CD4-positive, CD25-positive, alpha-beta regulatory T cell (primary cell): ENCODE measurements around the gene ARHGAP1. TPM values are rescaled to one million over a fixed set of nuclear protein-coding genes. Genes with fewer than 3 reads are reported as not detected.
A peak's percentile ranks its signal among the peaks of the same experiment; 100 is the strongest.

ENCODE experiments used
- ATAC-seq, 2 donors: fragments of 150-1000 bp; cut with Tn5 transposase; one replicate each; pipeline ENCODE4 v1.10.0; 2021; ENCODE audit warnings: low read depth in 2 of 2, moderate number of reproducible peaks in 2 of 2, moderate library complexity in 1 of 2
- DNase-seq, 3 donors: peaks; one replicate each; pipeline versions ENCODE4 v3.0.0 to v3.0.0-alpha.2; 2012 to 2022; ENCODE audit warnings: mixed read lengths in 1 of 3
- H3K27ac ChIP-seq: one replicate; pipeline ENCODE4 v1.7.0; 2013; ENCODE audit warnings: mild to moderate bottlenecking, low read length; ENCODE audit not compliant: insufficient read depth, poor library complexity, severe bottlenecking
- H3K27me3 ChIP-seq: one replicate; pipeline ENCODE4 v1.7.0; 2013; ENCODE audit warnings: low read length; ENCODE audit not compliant: control insufficient read depth, insufficient read depth
- H3K36me3 ChIP-seq: one replicate; pipeline ENCODE4 v1.7.0; 2013; ENCODE audit warnings: mild to moderate bottlenecking, low read length, moderate library complexity; ENCODE audit not compliant: control insufficient read depth, insufficient read depth
- H3K4me1 ChIP-seq: 2 replicates; pipeline ENCODE4 v1.7.0; 2013; ENCODE audit warnings: mild to moderate bottlenecking, low read length; ENCODE audit not compliant: insufficient read depth, control insufficient read depth, poor library complexity, severe bottlenecking
- H3K4me3 ChIP-seq: one replicate; pipeline ENCODE4 v1.7.0; 2013; ENCODE audit warnings: low read depth, mild to moderate bottlenecking, low read length, moderate library complexity
- H3K9me3 ChIP-seq, 2 experiments: 1 replicate in 1 of 2; 2 replicates in 1 of 2; pipeline ENCODE4 v1.7.0; 2013; ENCODE audit warnings: low read length in 2 of 2, mild to moderate bottlenecking in 1 of 2, moderate library complexity in 1 of 2; ENCODE audit not compliant: control insufficient read depth in 2 of 2
- H3K27ac Mint-ChIP-seq, 3 donors: one replicate each; pipeline ENCODE4 v1.8.0; 2020 to 2022; ENCODE audit warnings: mild to moderate bottlenecking in 3 of 3, mixed read lengths in 3 of 3, moderate library complexity in 2 of 3
- H3K27me3 Mint-ChIP-seq: one replicate; pipeline ENCODE4 v1.8.0; 2022; ENCODE audit warnings: mild to moderate bottlenecking, mixed read lengths
- H3K36me3 Mint-ChIP-seq: one replicate; pipeline ENCODE4 v1.8.0; 2020; ENCODE audit warnings: mixed read lengths
- H3K4me1 Mint-ChIP-seq, 4 donors: one replicate each; pipeline ENCODE4 v1.8.0; 2020 to 2022; ENCODE audit warnings: mixed read lengths in 4 of 4, mild to moderate bottlenecking in 1 of 4
- H3K4me3 Mint-ChIP-seq, 4 donors: one replicate each; pipeline ENCODE4 v1.8.0; 2020 to 2022; ENCODE audit warnings: mild to moderate bottlenecking in 4 of 4, mixed read lengths in 4 of 4, moderate library complexity in 3 of 4
- H3K9me3 Mint-ChIP-seq, 7 donors: one replicate each; pipeline ENCODE4 v1.8.0; 2020 to 2022; ENCODE audit warnings: mixed read lengths in 7 of 7, mild to moderate bottlenecking in 3 of 7, moderate library complexity in 2 of 7
- polyA plus RNA-seq, 4 donors: library from polyadenylated mRNA; unstranded; fragments of 300-500 nt; fragmentation: Illumina TruSeq; gene quantifications; one replicate each; pipeline ENCODE4 v1.2.3, GENCODE V29; 2021
- total RNA-seq: library from RNA; stranded (reverse); gene quantifications from one replicate; pipeline ENCODE4 v1.2.3, GENCODE V29; 2022

Gene ARHGAP1
- total and polyA plus RNA-seq, 5 donors from 2014 or later, result 46.6 to 72.5 (median 52.4) TPM

GRCh38 chr11:46667043-46667481, 33.4 kb downstream of the ARHGAP1 start:
- Mint-ChIP-seq H3K9me3 (no peaks in the 10 kb centered on the region), H3K36me3 (peaks cover 64% of the 10 kb centered on the region), H3K4me1 (peaks cover 4 to 31% (median 21%) of the 10 kb centered on the region in 4 donors), H3K4me3 (no peak overlapping the region), H3K27me3 (no peaks in the 10 kb centered on the region), H3K27ac (peak overlapping the region in 1 of 3 donors; percentile 78)
- no peaks in the 10 kb centered on the region for H3K27me3 ChIP-seq
- no peaks in the 10 kb centered on the region for H3K9me3 ChIP-seq
- no peak overlapping the region for H3K27ac ChIP-seq
- ATAC-seq, result no peak
- no peak for DNase-seq
- peaks cover 26% of the 10 kb centered on the region for H3K4me1 ChIP-seq
- H3K36me3 ChIP-seq, result peaks cover 85% of the 10 kb centered on the region
- no peak overlapping the region for H3K4me3 ChIP-seq

GRCh38 chr11:46666516-46666915, 33.9 kb downstream of the ARHGAP1 start:
- Mint-ChIP-seq H3K4me1 (peaks cover 4 to 26% (median 17%) of the 10 kb centered on the region in 4 donors), H3K9me3 (no peaks in the 10 kb centered on the region), H3K27me3 (no peaks in the 10 kb centered on the region), H3K27ac (peak overlapping the region in 1 of 3 donors; percentile 78), H3K4me3 (no peak overlapping the region), H3K36me3 (peaks cover 60% of the 10 kb centered on the region)
- DNase-seq, result no peak
- no peaks in the 10 kb centered on the region for H3K27me3 ChIP-seq
- H3K27ac ChIP-seq, result no peak overlapping the region
- H3K36me3 ChIP-seq, result peaks cover 87% of the 10 kb centered on the region
- H3K4me1 ChIP-seq, result peaks cover 20% of the 10 kb centered on the region
- H3K9me3 ChIP-seq, result no peaks in the 10 kb centered on the region
- no peak overlapping the region for H3K4me3 ChIP-seq
- no peak for ATAC-seq

GRCh38 chr11:46665356-46665755, 35.1 kb downstream of the ARHGAP1 start:
- no peak overlapping the region for H3K27ac Mint-ChIP-seq
- H3K9me3 ChIP-seq, result no peaks in the 10 kb centered on the region
- H3K9me3 Mint-ChIP-seq, result no peaks in the 10 kb centered on the region
- H3K36me3 Mint-ChIP-seq, result peaks cover 54% of the 10 kb centered on the region
- DNase-seq, result no peak
- H3K4me1 ChIP-seq, result peaks cover 9% of the 10 kb centered on the region
- ATAC-seq, result no peak
- H3K27me3 ChIP-seq, result no peaks in the 10 kb centered on the region
- H3K4me1 Mint-ChIP-seq, result peaks cover 0 to 15% (median 9%) of the 10 kb centered on the region in 4 donors
- no peak overlapping the region for H3K4me3 Mint-ChIP-seq
- H3K27ac ChIP-seq, result no peak overlapping the region
- no peak overlapping the region for H3K4me3 ChIP-seq
- no peaks in the 10 kb centered on the region for H3K27me3 Mint-ChIP-seq
- peaks cover 83% of the 10 kb centered on the region for H3K36me3 ChIP-seq

GRCh38 chr11:46664612-46665011, 35.8 kb downstream of the ARHGAP1 start:
- Mint-ChIP-seq H3K4me3 (no peak overlapping the region), H3K27ac (peak overlapping the region in 2 of 3 donors; percentile 63 to 76), H3K4me1 (peaks cover 0 to 9% (median 5%) of the 10 kb centered on the region in 4 donors), H3K36me3 (peaks cover 57% of the 10 kb centered on the region), H3K27me3 (no peaks in the 10 kb centered on the region), H3K9me3 (no peaks in the 10 kb centered on the region)
- DNase-seq, result no peak
- ATAC-seq, result no peak
- no peak overlapping the region for H3K4me3 ChIP-seq
- H3K36me3 ChIP-seq, result peaks cover 84% of the 10 kb centered on the region
- peaks cover 1% of the 10 kb centered on the region for H3K4me1 ChIP-seq
- no peak overlapping the region for H3K27ac ChIP-seq
- no peaks in the 10 kb centered on the region for H3K27me3 ChIP-seq
- H3K9me3 ChIP-seq, result no peaks in the 10 kb centered on the region

GRCh38 chr11:46663277-46663940, 37.0 kb downstream of the ARHGAP1 start:
- ATAC-seq, result no peak

GRCh38 chr11:46662366-46662765, 38.1 kb downstream of the ARHGAP1 start:
- ATAC-seq, result no peak
- Mint-ChIP-seq H3K27ac (peak overlapping the region in 1 of 3 donors; percentile 41), H3K36me3 (peaks cover 52% of the 10 kb centered on the region)

More at GRCh38 chr11:46663277-46663940, 37.0 kb downstream of the ARHGAP1 start:
- no peak for DNase-seq
- no peaks in the 10 kb centered on the region for H3K9me3 ChIP-seq
- H3K36me3 ChIP-seq, result peaks cover 83% of the 10 kb centered on the region
- H3K4me1 ChIP-seq, result no peaks in the 10 kb centered on the region
- Mint-ChIP-seq H3K4me1 (peaks cover 0 to 2% (median 0%) of the 10 kb centered on the region in 4 donors), H3K27me3 (no peaks in the 10 kb centered on the region), H3K4me3 (no peak overlapping the region), H3K9me3 (no peaks in the 10 kb centered on the region), H3K36me3 (peaks cover 54% of the 10 kb centered on the region), H3K27ac (no peak overlapping the region)
- no peak overlapping the region for H3K4me3 ChIP-seq
- H3K27me3 ChIP-seq, result no peaks in the 10 kb centered on the region
- no peak overlapping the region for H3K27ac ChIP-seq

GRCh38 chr11:46661836-46662235, 38.6 kb downstream of the ARHGAP1 start:
- peak overlapping the region in 1 of 3 donors; percentile 41 for H3K27ac Mint-ChIP-seq
- H3K27me3 Mint-ChIP-seq, result no peaks in the 10 kb centered on the region
- ATAC-seq (no peak), DNase-seq (no peak)
- H3K9me3 Mint-ChIP-seq, result no peaks in the 10 kb centered on the region
- no peaks in the 10 kb centered on the region for H3K27me3 ChIP-seq
- H3K4me1 ChIP-seq, result no peaks in the 10 kb centered on the region
- no peak overlapping the region for H3K4me3 ChIP-seq
- no peak overlapping the region for H3K4me3 Mint-ChIP-seq
- H3K27ac ChIP-seq, result no peak overlapping the region
- peaks cover 0 to 2% (median 0%) of the 10 kb centered on the region in 4 donors for H3K4me1 Mint-ChIP-seq
- peaks cover 83% of the 10 kb centered on the region for H3K36me3 ChIP-seq
- H3K36me3 Mint-ChIP-seq, result peaks cover 54% of the 10 kb centered on the region
- H3K9me3 ChIP-seq, result no peaks in the 10 kb centered on the region

More at GRCh38 chr11:46662366-46662765, 38.1 kb downstream of the ARHGAP1 start:
- no peak overlapping the region for H3K27ac ChIP-seq
- no peak overlapping the region for H3K4me3 ChIP-seq
- no peaks in the 10 kb centered on the region for H3K4me1 ChIP-seq
- DNase-seq, result no peak
- H3K4me3 Mint-ChIP-seq, result no peak overlapping the region
- no peaks in the 10 kb centered on the region for H3K27me3 Mint-ChIP-seq
- peaks cover 0 to 2% (median 0%) of the 10 kb centered on the region in 4 donors for H3K4me1 Mint-ChIP-seq
- H3K36me3 ChIP-seq, result peaks cover 83% of the 10 kb centered on the region
- no peaks in the 10 kb centered on the region for H3K9me3 Mint-ChIP-seq
- no peaks in the 10 kb centered on the region for H3K27me3 ChIP-seq
- no peaks in the 10 kb centered on the region for H3K9me3 ChIP-seq

GRCh38 chr11:46659908-46660307, 40.5 kb downstream of the ARHGAP1 start:
- no peaks in the 10 kb centered on the region for H3K9me3 ChIP-seq
- peak overlapping the region in 1 of 3 donors; percentile 25 for H3K27ac Mint-ChIP-seq
- no peak overlapping the region for H3K27ac ChIP-seq
- ATAC-seq (no peak), DNase-seq (no peak)
- no peaks in the 10 kb centered on the region for H3K27me3 ChIP-seq
- peaks cover 0 to 2% (median 0%) of the 10 kb centered on the region in 4 donors for H3K4me1 Mint-ChIP-seq
- H3K4me1 ChIP-seq, result no peaks in the 10 kb centered on the region
- peak overlapping the region in 1 of 4 donors; percentile 0 for H3K4me3 Mint-ChIP-seq
- H3K36me3 Mint-ChIP-seq, result peaks cover 54% of the 10 kb centered on the region
- H3K27me3 Mint-ChIP-seq, result no peaks in the 10 kb centered on the region
- H3K36me3 ChIP-seq, result peaks cover 78% of the 10 kb centered on the region
- no peak overlapping the region for H3K4me3 ChIP-seq
- no peaks in the 10 kb centered on the region for H3K9me3 Mint-ChIP-seq
